Neural cell (in vitro differentiated cells): Measurements from ENCODE around the gene MOB3B.

ENCODE experiments used
- CTCF ChIP-seq: fragments of 450-650 bp; IDR thresholded peaks from 2 replicates; pipeline ENCODE4 v1.5.1; 2014; ENCODE audit warnings: antibody characterized with exemption, mild to moderate bottlenecking, moderate library complexity; ENCODE audit not compliant: poor library complexity, severe bottlenecking
- EP300 ChIP-seq: fragments of 450-650 bp; conservative IDR thresholded peaks from 2 replicates; pipeline ENCODE4 v1.6.1; 2014; ENCODE audit warnings: antibody characterized with exemption, mild to moderate bottlenecking, moderate library complexity; ENCODE audit not compliant: poor library complexity, severe bottlenecking
- EZH2 ChIP-seq: fragments of 200-600, 300-800 bp; shearing (Covaris generic), sonication (generic); IDR thresholded peaks from 2 replicates; pipeline ENCODE4 v1.6.1; 2014; ENCODE audit warnings: antibody characterized with exemption, low read length, borderline replicate concordance, mild to moderate bottlenecking; ENCODE audit not compliant: insufficient read depth, poor library complexity, severe bottlenecking
- POLR2AphosphoS5 ChIP-seq: IDR thresholded peaks from 2 replicates; pipeline ENCODE4 v1.6.1; 2012
- REST ChIP-seq: IDR thresholded peaks from 2 replicates; pipeline ENCODE4 v1.6.1; 2012; ENCODE audit warnings: borderline replicate concordance
- TAF1 ChIP-seq: IDR thresholded peaks from 2 replicates; pipeline ENCODE4 v1.6.1; 2012; ENCODE audit warnings: low read depth

- TF ChIP-seq POLR2AphosphoS5, result no peak
- TF ChIP-seq REST, result no peak
- TF ChIP-seq CTCF, result no peak
- TF ChIP-seq EZH2, result no peak
- no peak for TF ChIP-seq EP300
- TF ChIP-seq TAF1, result no peak
These were observed 122.1 kb downstream of the MOB3B start for GRCh38 chr9:27407491-27407890.
